SJCRH30 (cell line): ENCODE results near the gene CNTNAP2. TPM values are rescaled to one million over a fixed set of nuclear protein-coding genes. Genes with fewer than 3 reads are reported as not detected.
"Not testable (repeated sequence)": the region's sequence is repeated elsewhere in the genome, so short reads cannot be mapped to it uniquely, and the experiment has no call there.

Source experiments
- DNase-seq, 2 experiments: peaks; one replicate each; pipeline ENCODE4 v3.0.0-alpha.2; 2015 to 2020
- H3K27ac ChIP-seq: fragments of 250-450 bp; sonication (Bioruptor Pico); 2 replicates; pipeline ENCODE4 v1.5.1; 2020; ENCODE audit warnings: mild to moderate bottlenecking, moderate library complexity
- H3K27me3 ChIP-seq: fragments of 250-450 bp; sonication (Bioruptor Pico); 2 replicates; pipeline ENCODE4 v1.5.1; 2020; ENCODE audit warnings: mild to moderate bottlenecking, moderate library complexity
- H3K36me3 ChIP-seq: fragments of 250-450 bp; sonication (Bioruptor Pico); 2 replicates; pipeline ENCODE4 v1.5.1; 2020; ENCODE audit warnings: mild to moderate bottlenecking, moderate library complexity
- H3K4me1 ChIP-seq: fragments of 250-450 bp; sonication (Bioruptor Pico); 2 replicates; pipeline ENCODE4 v1.5.1; 2020; ENCODE audit warnings: mild to moderate bottlenecking, moderate library complexity
- H3K4me3 ChIP-seq: fragments of 250-450 bp; sonication (Bioruptor Pico); 2 replicates; pipeline ENCODE4 v1.5.1; 2020; ENCODE audit warnings: mild to moderate bottlenecking, moderate library complexity
- H3K9me3 ChIP-seq: fragments of 250-450 bp; sonication (Bioruptor Pico); replicated peaks from 2 replicates; pipeline ENCODE4 v1.5.1; 2020; ENCODE audit warnings: mild to moderate bottlenecking, moderate library complexity
- total RNA-seq: library from RNA; depleted of rRNA; stranded (reverse); fragments of >200 nt; shearing (Covaris generic); gene quantifications from 2 replicates; pipeline ENCODE4 v1.2.3, GENCODE V29; 2014

CNTNAP2 gene
- total RNA-seq, 1 experiment from 2014 or later: not detected

DNA sequence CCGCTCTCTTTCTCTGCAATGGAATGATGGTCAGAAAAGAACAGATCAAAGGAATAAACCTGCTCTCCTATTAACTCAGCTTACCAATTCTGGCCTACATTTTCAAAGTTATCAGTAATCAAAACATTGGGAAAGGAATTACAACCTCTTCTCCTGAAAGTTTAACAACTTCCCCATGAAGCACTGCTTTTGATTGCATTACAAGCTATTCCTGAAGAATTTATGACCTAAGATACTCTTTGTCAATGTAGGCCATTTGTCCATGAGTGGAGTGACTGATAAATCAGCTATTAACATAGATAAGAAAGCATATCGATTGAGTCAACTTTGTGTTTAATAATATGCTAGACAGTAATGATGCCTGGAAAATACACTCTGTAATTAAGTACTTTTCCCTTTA lies 2202.2 kb downstream of the CNTNAP2 start:
- Histone ChIP-seq H3K4me3 (no peak overlapping the region), H3K27me3 (0 out of 2 replicates have a peak, but pooled peaks cover 6% of the 10 kb centered on the region), H3K4me1 (no peaks in the 10 kb centered on the region), H3K9me3 (no peaks in the 10 kb centered on the region), H3K36me3 (no peaks in the 10 kb centered on the region), H3K27ac (no peak overlapping the region)
- no peak for DNase-seq

DNA sequence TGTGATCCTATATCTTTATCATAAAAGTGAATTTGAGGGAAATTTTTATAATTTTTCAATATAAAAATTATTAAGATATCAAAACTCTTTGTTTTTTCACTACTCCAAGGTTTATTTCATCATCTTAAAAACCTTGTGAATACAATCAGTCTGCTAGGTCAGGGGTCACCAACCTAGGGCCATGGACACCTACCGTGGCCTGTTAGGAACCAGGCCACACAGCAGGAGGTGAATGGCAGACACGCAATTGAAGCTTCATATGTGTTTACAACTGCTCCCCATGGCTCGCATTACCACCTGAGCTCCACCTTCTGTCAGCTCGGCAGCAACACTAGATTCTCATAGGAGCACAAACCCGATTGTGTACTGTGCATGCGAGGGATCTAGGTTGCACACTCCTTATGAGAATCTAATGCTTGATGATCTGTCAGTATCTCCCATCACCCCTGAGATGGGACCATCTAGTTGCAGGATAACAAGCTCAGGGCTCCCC lies 2202.8 kb downstream of the CNTNAP2 start:
- Histone ChIP-seq H3K4me3 (no peak overlapping the region), H3K4me1 (no peaks in the 10 kb centered on the region), H3K36me3 (no peaks in the 10 kb centered on the region), H3K9me3 (no peaks in the 10 kb centered on the region), H3K27me3 (0 out of 2 replicates have a peak, but pooled peaks cover 6% of the 10 kb centered on the region), H3K27ac (no peak overlapping the region)
- DNase-seq: no peak

DNA sequence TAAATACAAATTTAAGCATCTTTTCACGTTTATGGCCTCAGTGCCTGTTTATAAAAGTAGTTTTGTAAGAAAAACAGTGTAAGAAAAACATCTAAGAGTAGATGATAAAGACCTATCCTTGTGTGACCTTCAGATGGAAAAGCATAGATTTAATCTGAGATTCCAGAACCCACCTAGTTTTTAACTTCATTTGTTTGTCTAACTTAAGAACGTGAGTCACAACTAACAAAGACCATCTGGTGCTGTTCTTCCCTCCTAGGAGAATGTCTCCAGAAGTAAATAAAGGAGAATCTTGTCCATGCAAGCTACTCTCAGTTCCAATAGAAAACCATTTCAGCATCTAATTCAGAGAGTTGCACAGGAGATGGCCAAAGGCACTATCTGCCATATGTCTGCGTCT lies 2208.6 kb downstream of the CNTNAP2 start:
- Histone ChIP-seq H3K4me1 (no peaks in the 10 kb centered on the region), H3K9me3 (no peaks in the 10 kb centered on the region), H3K4me3 (no peak overlapping the region), H3K27me3 (no peaks in the 10 kb centered on the region), H3K36me3 (no peaks in the 10 kb centered on the region), H3K27ac (no peak overlapping the region)
- no peak for DNase-seq

DNA sequence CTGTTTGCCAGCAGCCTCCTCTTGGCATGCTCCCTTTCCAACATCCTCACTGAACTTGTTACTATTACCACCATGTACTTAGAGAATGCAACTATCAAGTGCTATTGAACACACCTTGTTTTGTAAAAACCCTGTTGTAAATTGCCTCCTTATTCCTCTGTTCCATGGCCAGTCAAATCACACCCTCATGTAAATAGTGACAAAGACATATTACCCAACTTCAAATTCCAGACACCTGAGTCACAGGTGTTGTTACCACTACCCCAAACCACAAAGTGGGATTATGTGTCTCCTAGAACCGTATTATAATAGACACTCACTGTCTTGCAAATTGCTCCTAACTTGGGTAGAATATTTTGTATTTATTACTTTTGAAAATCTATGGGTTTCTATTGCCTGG lies 2210.8 kb downstream of the CNTNAP2 start:
- Histone ChIP-seq H3K36me3 (no peaks in the 10 kb centered on the region), H3K9me3 (no peaks in the 10 kb centered on the region)
- DNase-seq: no peak

DNA sequence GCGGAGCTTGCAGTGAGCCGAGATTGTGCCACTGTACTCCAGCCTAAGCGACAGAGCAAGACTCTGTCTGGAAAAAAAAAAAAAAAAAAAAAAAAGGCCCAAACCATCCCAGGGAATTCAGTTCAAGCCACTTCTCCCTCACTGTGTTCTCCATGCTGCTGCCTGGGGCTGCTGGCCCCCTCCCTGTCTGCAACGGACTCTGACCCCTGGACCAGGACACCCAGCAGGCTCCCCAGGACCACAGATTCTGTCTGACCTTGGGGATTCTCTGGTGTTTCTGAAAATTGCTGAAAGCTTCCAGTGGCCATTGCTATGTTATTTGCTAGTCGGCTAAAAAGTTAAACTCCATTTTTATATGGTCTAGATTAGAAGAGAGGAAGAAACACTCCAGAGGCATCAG lies 2212.3 kb downstream of the CNTNAP2 start:
- no peak overlapping the region for H3K4me3 ChIP-seq
- H3K27me3 ChIP-seq: no peaks in the 10 kb centered on the region
- H3K9me3 ChIP-seq: no peaks in the 10 kb centered on the region
- H3K27ac ChIP-seq: no peak overlapping the region
- no peaks in the 10 kb centered on the region for H3K4me1 ChIP-seq
- no peaks in the 10 kb centered on the region for H3K36me3 ChIP-seq
- DNase-seq: no peak

More for the DNA sequence above, 2210.8 kb downstream of the CNTNAP2 start:
- Histone ChIP-seq H3K4me1 (no peaks in the 10 kb centered on the region), H3K27me3 (no peaks in the 10 kb centered on the region), H3K4me3 (no peak overlapping the region), H3K27ac (no peak overlapping the region)

DNA sequence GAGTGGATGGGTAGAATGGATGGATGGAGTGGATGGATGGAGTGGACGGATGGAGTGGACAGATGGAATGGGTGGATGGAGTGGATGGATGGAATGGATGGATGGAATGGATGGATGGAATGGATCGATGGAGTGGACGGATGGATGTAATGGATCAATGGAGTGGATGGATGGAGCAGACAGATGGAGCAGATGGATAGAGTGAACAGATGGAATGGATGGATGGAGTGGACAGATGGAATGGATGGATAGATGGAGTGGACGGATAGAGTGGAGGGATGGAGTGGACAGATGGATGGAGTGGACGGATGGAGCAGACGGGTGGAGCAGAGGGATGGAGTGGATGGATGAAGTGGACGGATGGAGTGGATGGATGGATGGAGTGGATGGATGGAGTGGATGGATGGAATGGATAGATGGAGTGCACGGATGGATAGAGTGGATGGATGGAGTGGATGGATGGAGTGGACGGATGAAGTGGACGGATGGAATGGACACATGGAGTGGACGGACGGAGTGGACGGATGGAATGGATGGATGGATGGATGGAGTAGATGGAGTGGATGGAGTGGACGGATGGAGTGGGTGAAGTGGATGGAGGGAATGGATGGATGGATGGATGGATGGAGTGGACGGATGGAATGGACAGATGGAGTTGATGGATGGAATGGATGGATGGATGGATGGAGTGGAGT lies 2213.7 kb downstream of the CNTNAP2 start:
- H3K4me1 ChIP-seq: no peaks in the 10 kb centered on the region
- no peaks in the 10 kb centered on the region for H3K9me3 ChIP-seq
- H3K4me3 ChIP-seq: no peak overlapping the region
- no peak overlapping the region for H3K27ac ChIP-seq
- H3K36me3 ChIP-seq: no peaks in the 10 kb centered on the region
- H3K27me3 ChIP-seq: no peaks in the 10 kb centered on the region
- DNase-seq: no peak

DNA sequence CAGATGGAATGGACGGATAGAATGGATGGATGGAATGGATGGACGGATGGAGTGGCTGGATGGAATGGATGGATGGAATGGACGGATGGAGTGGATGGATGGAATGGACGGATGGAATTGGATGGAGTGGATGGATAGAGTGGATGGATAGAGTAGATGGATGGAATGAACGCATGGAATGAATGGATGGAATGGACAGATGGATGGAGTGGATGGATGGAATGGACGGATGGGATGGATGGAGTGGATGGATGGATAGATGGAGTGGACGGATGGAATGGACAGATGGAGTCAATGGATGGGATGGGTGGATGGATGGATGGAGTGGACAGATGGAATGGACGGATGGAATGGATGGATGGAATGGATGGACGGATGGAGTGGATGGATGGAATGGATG lies 2214.2 kb downstream of the CNTNAP2 start:
- H3K9me3 ChIP-seq: no peaks in the 10 kb centered on the region
- H3K27me3 ChIP-seq: peaks cover 3% of the 10 kb centered on the region; the same call in 1 of the 2 replicates
- no peak overlapping the region for H3K27ac ChIP-seq
- H3K36me3 ChIP-seq: no peaks in the 10 kb centered on the region
- no peak overlapping the region for H3K4me3 ChIP-seq
- no peaks in the 10 kb centered on the region for H3K4me1 ChIP-seq
- no peak for DNase-seq

DNA sequence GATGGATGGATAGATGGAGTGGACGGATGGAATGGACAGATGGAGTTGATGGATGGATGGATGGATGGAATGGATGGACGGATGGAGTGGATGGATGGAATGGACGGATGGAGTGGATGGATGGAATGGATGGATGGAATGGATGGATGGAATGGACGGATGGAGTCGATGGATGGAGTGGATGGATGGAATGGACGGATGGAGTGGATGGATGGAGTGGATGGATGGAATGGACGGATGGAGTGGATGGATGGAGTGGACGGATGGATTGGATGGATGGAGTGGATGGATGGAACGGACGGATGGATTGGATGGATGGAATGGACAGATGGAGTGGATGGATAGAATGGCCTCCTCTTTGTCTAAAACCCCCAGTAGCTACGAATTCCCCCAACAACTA lies 2214.9 kb downstream of the CNTNAP2 start:
- H3K36me3 ChIP-seq, H3K9me3 ChIP-seq, DNase-seq, H3K27me3 ChIP-seq, H3K27ac ChIP-seq, H3K4me1 ChIP-seq, H3K4me3 ChIP-seq: not testable (repeated sequence)

DNA sequence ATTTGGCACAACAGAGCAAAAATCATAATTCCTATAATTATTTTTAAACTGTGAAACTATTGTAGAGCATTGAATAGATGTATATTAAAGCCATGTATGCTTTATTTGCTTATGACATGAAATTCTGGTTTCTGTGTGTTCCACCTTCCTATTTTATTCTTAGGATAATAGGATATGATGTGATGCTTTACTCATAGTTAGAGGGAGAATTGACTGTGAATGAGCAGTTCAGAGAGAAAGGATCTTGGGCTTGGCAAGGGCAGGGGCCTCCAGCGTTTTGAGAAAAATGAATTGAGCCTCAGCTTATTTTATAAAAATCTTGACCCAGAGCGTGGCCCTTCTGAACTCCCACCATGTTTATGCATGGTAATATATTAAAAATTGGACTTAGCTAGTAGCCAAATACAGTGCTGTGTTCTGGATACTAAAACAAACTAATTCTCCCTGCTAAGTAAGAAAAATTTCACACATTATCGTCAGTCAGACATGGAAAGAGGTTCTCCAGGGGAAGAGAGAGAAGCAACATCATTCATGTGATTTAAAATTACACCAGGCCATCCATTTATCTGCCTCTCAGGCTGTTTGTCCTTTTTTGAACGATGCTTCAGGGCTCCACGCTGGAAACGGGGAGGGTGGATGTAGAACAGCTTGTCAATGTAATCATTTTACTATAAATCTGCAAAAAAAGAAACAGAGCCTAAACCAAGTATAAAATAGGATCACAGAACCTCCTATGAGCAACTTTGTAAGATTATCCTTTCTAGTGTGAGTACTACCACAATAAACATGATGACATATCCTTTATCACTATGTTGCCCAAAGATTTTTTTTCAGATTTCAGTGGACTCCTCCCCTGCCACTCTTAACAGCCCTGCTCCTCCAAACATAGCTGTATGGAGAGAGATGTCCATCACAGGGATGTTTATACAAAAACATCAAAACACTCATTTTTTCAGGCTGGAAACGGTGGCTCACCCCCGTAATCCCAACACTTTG lies 2215.9 kb downstream of the CNTNAP2 start:
- no peaks in the 10 kb centered on the region for H3K36me3 ChIP-seq
- no peaks in the 10 kb centered on the region for H3K9me3 ChIP-seq
- DNase-seq: no peak
- H3K27ac ChIP-seq: no peak overlapping the region
- peaks cover 11% of the 10 kb centered on the region for H3K27me3 ChIP-seq
- H3K4me3 ChIP-seq: no peak overlapping the region
- H3K4me1 ChIP-seq: no peaks in the 10 kb centered on the region

DNA sequence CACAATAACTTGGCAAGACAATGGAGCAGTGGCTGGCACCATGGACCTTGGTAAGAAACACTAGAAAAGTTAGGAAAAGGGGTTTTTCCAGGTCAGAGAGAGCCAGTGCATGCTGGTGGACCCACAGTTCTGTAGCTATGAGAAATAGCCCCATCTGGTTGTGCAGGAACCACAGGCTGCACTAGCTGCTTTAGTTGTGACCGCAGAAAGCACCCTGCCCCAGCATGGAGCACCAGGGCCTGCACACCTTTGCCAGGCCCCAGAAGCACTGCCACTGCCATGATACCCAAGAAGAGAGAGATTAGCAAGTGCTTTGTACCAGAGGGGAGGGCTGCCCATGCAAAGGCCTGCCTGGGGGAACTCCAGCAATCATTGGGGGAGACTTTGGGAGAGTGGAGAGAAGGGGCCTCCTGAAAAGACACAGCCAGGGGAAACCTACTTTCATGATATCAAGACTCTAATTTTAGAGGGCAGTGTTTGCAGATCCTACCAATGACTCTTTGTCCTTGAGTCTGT lies 2217.9 kb downstream of the CNTNAP2 start:
- H3K4me3 ChIP-seq: no peak overlapping the region
- H3K9me3 ChIP-seq: no peaks in the 10 kb centered on the region
- H3K27ac ChIP-seq: no peak overlapping the region

DNA sequence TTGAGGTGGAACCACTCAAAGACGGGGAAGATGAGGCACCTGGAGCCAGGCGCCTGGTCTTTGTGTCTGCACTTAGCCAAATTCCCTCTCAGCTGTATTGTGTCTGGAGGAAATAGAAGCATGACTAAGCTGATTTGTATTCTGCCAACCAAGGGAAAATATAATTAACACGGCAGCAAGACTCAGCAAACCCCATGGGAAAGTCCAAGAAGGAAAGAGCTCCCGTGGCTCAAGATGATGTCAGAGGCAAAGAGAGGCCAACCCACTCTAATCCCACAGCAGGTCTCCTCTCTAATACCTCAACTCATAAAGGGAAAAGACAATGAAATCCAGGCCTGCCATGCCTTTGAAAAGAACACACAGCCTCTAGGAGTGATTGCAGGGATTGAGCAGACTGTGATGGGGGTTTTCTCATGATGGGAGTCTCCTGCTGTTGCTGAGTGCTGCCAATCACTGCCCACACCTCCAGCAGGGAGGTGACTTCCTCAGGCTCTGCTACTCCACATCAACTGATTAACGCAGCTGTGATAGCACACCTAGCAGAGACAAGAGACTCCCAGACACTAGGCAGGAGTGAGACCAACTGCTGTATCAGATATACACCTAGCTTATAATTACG lies 2218.5 kb downstream of the CNTNAP2 start:
- Histone ChIP-seq H3K27ac (no peak overlapping the region), H3K36me3 (no peaks in the 10 kb centered on the region), H3K27me3 (peaks cover 32% of the 10 kb centered on the region), H3K9me3 (no peaks in the 10 kb centered on the region), H3K4me3 (no peak overlapping the region), H3K4me1 (no peaks in the 10 kb centered on the region)
- DNase-seq: no peak

More for the DNA sequence above, 2217.9 kb downstream of the CNTNAP2 start:
- peaks cover 31% of the 10 kb centered on the region for H3K27me3 ChIP-seq
- H3K36me3 ChIP-seq: no peaks in the 10 kb centered on the region
- no peaks in the 10 kb centered on the region for H3K4me1 ChIP-seq
- DNase-seq: no peak

DNA sequence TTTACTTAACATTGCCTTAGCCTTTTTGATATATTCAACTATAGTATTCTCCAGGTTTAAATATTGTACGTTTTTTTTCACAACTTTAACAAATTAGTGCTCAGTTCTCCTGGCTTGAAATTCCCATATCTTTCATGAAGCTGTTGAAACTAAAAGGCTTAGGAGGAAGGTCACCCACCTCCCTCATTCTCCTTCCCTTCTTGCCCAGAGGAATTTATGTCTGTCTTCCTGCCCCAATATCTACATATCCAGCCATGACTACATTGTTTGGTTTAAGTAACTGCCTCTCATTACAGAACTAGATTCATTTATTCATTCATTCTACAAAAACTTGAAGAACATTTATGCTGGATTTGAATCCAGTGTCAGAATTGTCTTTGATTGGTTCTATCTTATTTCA lies 2219.2 kb downstream of the CNTNAP2 start:
- H3K27ac ChIP-seq: no peak overlapping the region
- no peak overlapping the region for H3K4me3 ChIP-seq
- H3K4me1 ChIP-seq: no peaks in the 10 kb centered on the region
- DNase-seq: no peak
- peaks cover 38% of the 10 kb centered on the region for H3K27me3 ChIP-seq
- H3K9me3 ChIP-seq: no peaks in the 10 kb centered on the region
- H3K36me3 ChIP-seq: no peaks in the 10 kb centered on the region

DNA sequence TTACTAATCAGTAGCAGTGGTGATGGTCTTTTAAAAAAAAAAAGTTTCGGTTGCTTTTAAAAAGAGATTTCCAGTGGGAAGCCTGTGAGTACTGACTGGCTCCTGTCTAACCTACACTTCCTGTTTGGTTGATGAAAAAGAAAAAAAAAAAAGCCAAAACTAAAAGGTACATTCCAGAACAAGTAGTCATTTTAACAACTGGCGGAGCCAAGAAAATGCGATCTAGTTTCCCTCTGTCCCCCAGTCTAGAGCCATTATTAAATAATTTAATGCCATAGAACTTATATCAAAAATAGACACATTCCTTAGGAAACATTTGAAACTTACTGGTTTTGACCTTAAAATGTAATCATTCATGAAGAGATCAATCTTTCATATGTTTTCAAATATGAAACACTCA lies 2219.8 kb downstream of the CNTNAP2 start:
- no peak overlapping the region for H3K27ac ChIP-seq
- DNase-seq: no peak
- no peaks in the 10 kb centered on the region for H3K9me3 ChIP-seq
- no peaks in the 10 kb centered on the region for H3K4me1 ChIP-seq
- no peaks in the 10 kb centered on the region for H3K36me3 ChIP-seq
- peaks cover 44% of the 10 kb centered on the region for H3K27me3 ChIP-seq
- no peak overlapping the region for H3K4me3 ChIP-seq

DNA sequence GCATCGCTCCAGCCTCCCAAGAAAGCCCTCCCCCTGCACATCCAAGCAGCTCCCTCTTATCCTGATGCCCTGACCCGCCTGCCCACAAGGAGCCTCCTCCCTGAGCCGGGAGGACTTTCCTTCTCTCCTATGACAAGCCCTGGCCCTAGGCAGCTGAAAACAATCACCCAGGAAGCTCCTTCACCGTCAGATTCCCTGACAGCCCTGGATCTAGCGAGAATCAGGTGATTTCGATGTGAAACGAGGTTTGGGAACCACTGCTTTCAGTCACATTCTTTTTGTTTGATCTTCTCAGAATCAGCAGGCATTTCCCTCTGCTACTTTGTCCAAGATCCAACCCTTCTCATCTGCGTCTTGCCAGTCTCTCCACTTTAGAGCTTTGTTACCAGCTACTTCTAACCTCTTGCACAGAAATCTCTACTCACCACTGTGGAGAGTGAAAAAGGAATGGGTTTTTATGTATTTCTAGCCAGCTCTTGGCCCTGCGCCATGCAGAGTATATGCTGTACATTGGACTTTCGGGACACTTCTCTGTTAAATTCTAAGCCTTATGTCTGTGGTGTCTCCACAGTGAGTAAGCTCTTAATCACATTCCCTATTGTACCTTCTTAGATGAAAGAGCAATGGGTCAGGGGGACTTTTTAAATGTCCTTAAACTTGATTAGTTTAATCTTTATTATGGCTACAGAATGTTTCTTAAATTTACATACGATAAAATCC lies 2220.8 kb downstream of the CNTNAP2 start:
- no peak overlapping the region for H3K27ac ChIP-seq
- no peaks in the 10 kb centered on the region for H3K9me3 ChIP-seq
- no peaks in the 10 kb centered on the region for H3K36me3 ChIP-seq
- DNase-seq: no peak
- H3K4me1 ChIP-seq: no peaks in the 10 kb centered on the region
- H3K27me3 ChIP-seq: peaks cover 51% of the 10 kb centered on the region
- H3K4me3 ChIP-seq: no peak overlapping the region
